ENCODE results near the gene FHOD3. TPM values are rescaled to one million over a fixed set of nuclear protein-coding genes. Genes with fewer than 3 reads are reported as not detected.
"Not testable (repeated sequence)": the region's sequence is repeated elsewhere in the genome, so short reads cannot be mapped to it uniquely, and the experiment has no call there.

Gene FHOD3
- total RNA-seq, 1 donor from 2014 or later, result not detected

- DNase-seq (ENCODE audit: low spot score), result no peak
- H3K27me3 Mint-ChIP-seq (ENCODE audit: insufficient read depth), result peaks cover 3% of the 10 kb centered on the region
- H3K27ac Mint-ChIP-seq, result no peak overlapping the region
- no peaks in the 10 kb centered on the region for H3K9me3 Mint-ChIP-seq
- H3K4me3 Mint-ChIP-seq, result no peak overlapping the region
- intact Hi-C loops (cut with micrococcal nuclease), result no loop called here
- no peaks in the 10 kb centered on the region for H3K4me1 Mint-ChIP-seq (ENCODE audit: low read depth)
- H3K36me3 Mint-ChIP-seq (ENCODE audit: low read depth), result no peaks in the 10 kb centered on the region
Measured at GRCh38 chr18:36717422-36718110, 420.1 kb downstream of the FHOD3 start.

- H3K9me3 Mint-ChIP-seq, result no peaks in the 10 kb centered on the region
- no peak for DNase-seq (ENCODE audit: low spot score)
- H3K4me3 Mint-ChIP-seq, result no peak overlapping the region
- intact Hi-C loops (cut with micrococcal nuclease), result no loop called here
- H3K4me1 Mint-ChIP-seq (ENCODE audit: low read depth), result no peaks in the 10 kb centered on the region
- no peaks in the 10 kb centered on the region for H3K36me3 Mint-ChIP-seq (ENCODE audit: low read depth)
- no peak overlapping the region for H3K27ac Mint-ChIP-seq
- H3K27me3 Mint-ChIP-seq (ENCODE audit: insufficient read depth), result no peaks in the 10 kb centered on the region
Measured at GRCh38 chr18:36718705-36719328, 421.3 kb downstream of the FHOD3 start.

GRCh38 chr18:36719630-36720029 lies 422.1 kb downstream of the FHOD3 start:
- Mint-ChIP-seq H3K27me3 (ENCODE audit: insufficient read depth) (no peaks in the 10 kb centered on the region), H3K9me3 (no peaks in the 10 kb centered on the region), H3K36me3 (ENCODE audit: low read depth) (no peaks in the 10 kb centered on the region), H3K4me3 (no peak overlapping the region), H3K27ac (no peak overlapping the region), H3K4me1 (ENCODE audit: low read depth) (no peaks in the 10 kb centered on the region)
- no peak for DNase-seq (ENCODE audit: low spot score)
- intact Hi-C loops (cut with micrococcal nuclease), result no loop called here

- H3K27ac Mint-ChIP-seq; intact Hi-C loops (cut with micrococcal nuclease); H3K27me3 Mint-ChIP-seq (ENCODE audit: insufficient read depth); H3K9me3 Mint-ChIP-seq; H3K36me3 Mint-ChIP-seq (ENCODE audit: low read depth); H3K4me3 Mint-ChIP-seq; H3K4me1 Mint-ChIP-seq (ENCODE audit: low read depth); DNase-seq (ENCODE audit: low spot score): not testable (repeated sequence)
Measured at GRCh38 chr18:36721351-36721750, 423.8 kb downstream of the FHOD3 start.

- no peak for DNase-seq (ENCODE audit: low spot score)
- Mint-ChIP-seq H3K27ac (no peak overlapping the region), H3K27me3 (ENCODE audit: insufficient read depth) (no peaks in the 10 kb centered on the region), H3K9me3 (no peaks in the 10 kb centered on the region), H3K4me3 (no peak overlapping the region), H3K36me3 (ENCODE audit: low read depth) (no peaks in the 10 kb centered on the region), H3K4me1 (ENCODE audit: low read depth) (no peaks in the 10 kb centered on the region)
- intact Hi-C loops (cut with micrococcal nuclease), result no loop called here
Measured at GRCh38 chr18:36724169-36724568, 426.7 kb downstream of the FHOD3 start.

- no peak for DNase-seq (ENCODE audit: low spot score)
- H3K36me3 Mint-ChIP-seq (ENCODE audit: low read depth), result no peaks in the 10 kb centered on the region
- H3K9me3 Mint-ChIP-seq, result no peaks in the 10 kb centered on the region
- H3K27ac Mint-ChIP-seq, result no peak overlapping the region
- H3K27me3 Mint-ChIP-seq (ENCODE audit: insufficient read depth), result no peaks in the 10 kb centered on the region
- intact Hi-C loops (cut with micrococcal nuclease), result no loop called here
- H3K4me1 Mint-ChIP-seq (ENCODE audit: low read depth), result no peaks in the 10 kb centered on the region
- H3K4me3 Mint-ChIP-seq, result no peak overlapping the region
Measured at GRCh38 chr18:36724591-36725001, 427.1 kb downstream of the FHOD3 start.

- H3K4me3 Mint-ChIP-seq, result no peak overlapping the region
Measured at GRCh38 chr18:36728345-36728744, 430.8 kb downstream of the FHOD3 start.

GRCh38 chr18:36729197-36729596 lies 431.7 kb downstream of the FHOD3 start:
- Mint-ChIP-seq H3K27ac (no peak overlapping the region), H3K9me3 (no peaks in the 10 kb centered on the region), H3K4me1 (ENCODE audit: low read depth) (no peaks in the 10 kb centered on the region), H3K36me3 (ENCODE audit: low read depth) (no peaks in the 10 kb centered on the region), H3K27me3 (ENCODE audit: insufficient read depth) (peaks cover 4% of the 10 kb centered on the region), H3K4me3 (no peak overlapping the region)
- intact Hi-C loops (cut with micrococcal nuclease), result no loop called here
- no peak for DNase-seq (ENCODE audit: low spot score)

More at GRCh38 chr18:36728345-36728744, 430.8 kb downstream of the FHOD3 start:
- no peaks in the 10 kb centered on the region for H3K9me3 Mint-ChIP-seq
- intact Hi-C loops (cut with micrococcal nuclease), result no loop called here
- no peaks in the 10 kb centered on the region for H3K36me3 Mint-ChIP-seq (ENCODE audit: low read depth)
- no peak for DNase-seq (ENCODE audit: low spot score)
- no peak overlapping the region for H3K27ac Mint-ChIP-seq
- H3K4me1 Mint-ChIP-seq (ENCODE audit: low read depth), result no peaks in the 10 kb centered on the region
- peaks cover 4% of the 10 kb centered on the region for H3K27me3 Mint-ChIP-seq (ENCODE audit: insufficient read depth)

- Mint-ChIP-seq H3K27ac (no peak overlapping the region), H3K36me3 (ENCODE audit: low read depth) (no peaks in the 10 kb centered on the region), H3K4me1 (ENCODE audit: low read depth) (no peaks in the 10 kb centered on the region), H3K27me3 (ENCODE audit: insufficient read depth) (peaks cover 4% of the 10 kb centered on the region), H3K4me3 (no peak overlapping the region), H3K9me3 (no peaks in the 10 kb centered on the region)
- DNase-seq (ENCODE audit: low spot score), result no peak
- intact Hi-C loops (cut with micrococcal nuclease), result no loop called here
Measured at GRCh38 chr18:36732264-36732663, 434.8 kb downstream of the FHOD3 start.

GRCh38 chr18:36733150-36733549 lies 435.6 kb downstream of the FHOD3 start:
- H3K27me3 Mint-ChIP-seq (ENCODE audit: insufficient read depth), result peaks cover 4% of the 10 kb centered on the region
- no peak overlapping the region for H3K27ac Mint-ChIP-seq
- DNase-seq (ENCODE audit: low spot score), result no peak
- H3K4me3 Mint-ChIP-seq, result no peak overlapping the region
- intact Hi-C loops (cut with micrococcal nuclease), result no loop called here
- H3K9me3 Mint-ChIP-seq, result no peaks in the 10 kb centered on the region
- H3K4me1 Mint-ChIP-seq (ENCODE audit: low read depth), result no peaks in the 10 kb centered on the region
- no peaks in the 10 kb centered on the region for H3K36me3 Mint-ChIP-seq (ENCODE audit: low read depth)

GRCh38 chr18:36734596-36734995 lies 437.1 kb downstream of the FHOD3 start:
- H3K27me3 Mint-ChIP-seq (ENCODE audit: insufficient read depth), result peaks cover 4% of the 10 kb centered on the region
- no peaks in the 10 kb centered on the region for H3K4me1 Mint-ChIP-seq (ENCODE audit: low read depth)
- H3K4me3 Mint-ChIP-seq, result no peak overlapping the region
- no peaks in the 10 kb centered on the region for H3K36me3 Mint-ChIP-seq (ENCODE audit: low read depth)
- no peaks in the 10 kb centered on the region for H3K9me3 Mint-ChIP-seq
- DNase-seq (ENCODE audit: low spot score), result no peak
- intact Hi-C loops (cut with micrococcal nuclease), result no loop called here
- no peak overlapping the region for H3K27ac Mint-ChIP-seq

- Mint-ChIP-seq H3K36me3 (ENCODE audit: low read depth) (no peaks in the 10 kb centered on the region), H3K4me3 (no peak overlapping the region), H3K27ac (no peak overlapping the region), H3K4me1 (ENCODE audit: low read depth) (no peaks in the 10 kb centered on the region), H3K27me3 (ENCODE audit: insufficient read depth) (peaks cover under 1% of the 10 kb centered on the region), H3K9me3 (no peaks in the 10 kb centered on the region)
- intact Hi-C loops (cut with micrococcal nuclease), result no loop called here
- DNase-seq (ENCODE audit: low spot score), result no peak
Measured at GRCh38 chr18:36735130-36735529, 437.6 kb downstream of the FHOD3 start.

- Mint-ChIP-seq H3K27ac (no peak overlapping the region), H3K4me3 (no peak overlapping the region), H3K4me1 (ENCODE audit: low read depth) (no peaks in the 10 kb centered on the region), H3K27me3 (ENCODE audit: insufficient read depth) (peaks cover 2% of the 10 kb centered on the region), H3K36me3 (ENCODE audit: low read depth) (no peaks in the 10 kb centered on the region), H3K9me3 (no peaks in the 10 kb centered on the region)
- no peak for DNase-seq (ENCODE audit: low spot score)
- intact Hi-C loops (cut with micrococcal nuclease), result no loop called here
Measured at GRCh38 chr18:36736094-36736493, 438.6 kb downstream of the FHOD3 start.

Measured in activated T-helper 1 cell treated with anti-CD3 and anti-CD28 coated beads, Interleukin-12 subunit alpha, Interleukin-12 subunit beta, Interleukin-2, Interleukin-4 antibody, amounts not matched to agents 30 ng/mL and 10 ng/mL and 1 ng/mL, durations not matched to agents 14 hours and 24 hours and 36 hours (primary cell).